ENCODE data around the gene C19orf47.

Gene C19orf47

GRCh38 chr19:40315812-40316470 lies 32.3 kb downstream of the C19orf47 start:
- no peak overlapping the region for H3K4me3 ChIP-seq (ENCODE audit: low read depth, low read length)
- DNase-seq (ENCODE audit: low read depth), result no peak

GRCh38 chr19:40314656-40315055 lies 33.5 kb downstream of the C19orf47 start:
- TF ChIP-seq CTCF (IDR thresholded peaks at IDR 0.05; ENCODE audit: control insufficient read depth, extremely low read depth, insufficient read depth), result no peak
- no peak for DNase-seq (ENCODE audit: low read depth)
- no peak overlapping the region for H3K4me3 ChIP-seq (ENCODE audit: low read depth, low read length)

More at GRCh38 chr19:40315812-40316470, 32.3 kb downstream of the C19orf47 start:
- no peak for TF ChIP-seq CTCF (IDR thresholded peaks at IDR 0.05; ENCODE audit: control insufficient read depth, extremely low read depth, insufficient read depth)

GRCh38 chr19:40313229-40313983 lies 34.8 kb downstream of the C19orf47 start:
- no peak overlapping the region for H3K4me3 ChIP-seq (ENCODE audit: low read depth, low read length)
- DNase-seq (ENCODE audit: low read depth), result no peak
- no peak for TF ChIP-seq CTCF (IDR thresholded peaks at IDR 0.05; ENCODE audit: control insufficient read depth, extremely low read depth, insufficient read depth)

- H3K4me3 ChIP-seq (ENCODE audit: low read depth, low read length), result no peak overlapping the region
- TF ChIP-seq CTCF (IDR thresholded peaks at IDR 0.05; ENCODE audit: control insufficient read depth, extremely low read depth, insufficient read depth), result no peak
- DNase-seq (ENCODE audit: low read depth), result no peak
These were observed 35.7 kb downstream of the C19orf47 start for GRCh38 chr19:40312533-40312932.

- H3K4me3 ChIP-seq (ENCODE audit: low read depth, low read length), result no peak overlapping the region
- TF ChIP-seq CTCF (IDR thresholded peaks at IDR 0.05; ENCODE audit: control insufficient read depth, extremely low read depth, insufficient read depth), result no peak
- DNase-seq (ENCODE audit: low read depth), result no peak
These were observed 38.5 kb downstream of the C19orf47 start for GRCh38 chr19:40309666-40310065.

- peak; percentile 71 for DNase-seq (ENCODE audit: low read depth)
- no peak overlapping the region for H3K4me3 ChIP-seq (ENCODE audit: low read depth, low read length)
- peak; percentile 81 for TF ChIP-seq CTCF (IDR thresholded peaks at IDR 0.05; ENCODE audit: control insufficient read depth, extremely low read depth, insufficient read depth)
These were observed 42.8 kb downstream of the C19orf47 start for GRCh38 chr19:40305403-40305802.
